Measurements from ENCODE around the gene BASP1.

The BASP1 gene

GRCh38 chr5:17213938-17214337 is 3.5 kb upstream of the BASP1 start:
- H3K27ac ChIP-seq: no peak overlapping the region

GRCh38 chr5:17214893-17215292 is 2.5 kb upstream of the BASP1 start:
- no peak for TF ChIP-seq CTCF (IDR thresholded peaks at IDR 0.05; ENCODE audit: low read depth, low read length)
- Histone ChIP-seq H3K27me3 (ENCODE audit: insufficient read depth, low read depth, severe bottlenecking) (peaks cover 2% of the 10 kb centered on the region), H3K27ac (no peak overlapping the region), H3K4me3 (ENCODE audit: low read depth, low read length) (no peak overlapping the region), H3K36me3 (no peaks in the 10 kb centered on the region; the same call in 1 of the 2 replicates), H3K9me3 (ENCODE audit: severe bottlenecking) (peaks cover 2% of the 10 kb centered on the region)
- DNase-seq: no peak

More at GRCh38 chr5:17213938-17214337, 3.5 kb upstream of the BASP1 start:
- peaks cover 2% of the 10 kb centered on the region for H3K27me3 ChIP-seq (ENCODE audit: insufficient read depth, low read depth, severe bottlenecking)
- peaks cover 2% of the 10 kb centered on the region for H3K9me3 ChIP-seq (ENCODE audit: severe bottlenecking)
- no peak overlapping the region for H3K4me3 ChIP-seq (ENCODE audit: low read depth, low read length)
- TF ChIP-seq CTCF (IDR thresholded peaks at IDR 0.05; ENCODE audit: low read depth, low read length): no peak
- no peak for DNase-seq
- no peaks in the 10 kb centered on the region for H3K36me3 ChIP-seq

DNA sequence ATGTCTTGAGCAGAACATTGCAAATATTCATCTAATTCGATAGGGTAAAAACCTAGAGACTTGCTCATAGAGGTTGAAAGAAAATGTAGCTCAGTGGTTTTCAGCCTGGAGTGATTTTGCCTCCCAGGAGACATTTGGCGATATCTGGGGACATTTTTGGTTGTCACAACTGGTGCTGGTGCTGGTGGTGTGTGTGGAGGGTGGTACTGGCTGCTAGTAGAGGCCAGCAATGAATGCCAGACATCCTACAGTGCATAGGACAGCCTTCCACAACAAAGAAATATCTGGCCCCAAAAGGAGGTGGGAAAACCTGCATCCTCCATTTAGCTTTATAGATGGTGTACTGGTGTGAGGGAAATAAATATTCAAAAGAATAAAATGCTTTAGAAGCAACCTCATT is 2.1 kb upstream of the BASP1 start:
- no peak for DNase-seq
- Histone ChIP-seq H3K27ac (no peak overlapping the region), H3K36me3 (no peaks in the 10 kb centered on the region; the same call in 1 of the 2 replicates), H3K27me3 (ENCODE audit: insufficient read depth, low read depth, severe bottlenecking) (peaks cover 2% of the 10 kb centered on the region), H3K4me3 (ENCODE audit: low read depth, low read length) (no peak overlapping the region), H3K9me3 (ENCODE audit: severe bottlenecking) (peaks cover 2% of the 10 kb centered on the region)
- TF ChIP-seq CTCF (IDR thresholded peaks at IDR 0.05; ENCODE audit: low read depth, low read length): no peak

DNA sequence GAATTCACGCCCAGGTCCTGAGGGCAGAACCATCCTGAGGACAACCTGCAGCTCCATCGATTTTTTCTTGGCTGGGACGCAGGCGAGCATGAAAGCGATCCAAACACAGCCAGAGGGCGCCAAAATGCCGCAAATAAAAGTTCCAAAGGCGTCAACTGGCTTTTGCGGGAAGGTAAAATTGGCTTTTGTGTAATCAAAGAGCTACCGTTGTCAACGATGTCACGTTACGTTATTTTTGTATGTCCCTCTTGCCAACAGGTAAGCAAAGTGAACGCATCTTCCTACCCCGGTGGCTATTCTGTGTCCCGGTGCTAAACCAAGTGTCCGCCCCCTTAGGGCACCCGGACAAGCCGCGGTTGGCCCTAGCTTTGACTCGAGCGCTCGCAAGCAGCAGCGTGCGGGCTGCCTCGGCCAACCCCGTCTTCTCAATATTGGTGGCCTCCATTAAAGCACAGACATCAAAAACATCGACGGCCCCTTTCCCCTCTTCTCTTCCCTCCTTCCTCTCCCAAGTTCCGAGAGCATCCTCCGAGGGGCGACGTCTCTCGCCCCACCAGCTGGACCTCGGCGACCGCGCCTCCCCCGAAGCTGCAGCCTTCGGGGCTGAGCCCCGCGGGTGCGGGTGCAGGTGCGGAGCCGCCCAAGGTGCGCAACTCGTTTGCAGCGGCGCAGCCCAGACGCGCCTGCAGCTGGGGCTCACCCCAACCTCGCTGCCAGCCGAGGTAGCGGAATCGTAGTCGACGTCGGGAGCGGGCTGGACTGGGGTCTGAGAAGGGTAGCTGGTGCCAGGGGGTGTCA is 1.1 kb upstream of the BASP1 start:
- peak; percentile 86 for DNase-seq
- TF ChIP-seq CTCF (IDR thresholded peaks at IDR 0.05; ENCODE audit: low read depth, low read length): peak; percentile 84
- peak overlapping the region; percentile 9; the same call in 1 of the 2 replicates for H3K27ac ChIP-seq
- peaks cover 2% of the 10 kb centered on the region for H3K27me3 ChIP-seq (ENCODE audit: insufficient read depth, low read depth, severe bottlenecking)
- peak overlapping the region; percentile 50 for H3K4me3 ChIP-seq (ENCODE audit: low read depth, low read length)
- H3K36me3 ChIP-seq: no peaks in the 10 kb centered on the region; the same call in 1 of the 2 replicates
- H3K9me3 ChIP-seq (ENCODE audit: severe bottlenecking): peaks cover 2% of the 10 kb centered on the region

GRCh38 chr5:17216974-17217492 is 398 bp upstream of the BASP1 start:
- peak; percentile 56 for DNase-seq
- Histone ChIP-seq H3K27me3 (ENCODE audit: insufficient read depth, low read depth, severe bottlenecking) (peaks cover 2% of the 10 kb centered on the region), H3K9me3 (ENCODE audit: severe bottlenecking) (peaks cover 2% of the 10 kb centered on the region), H3K36me3 (no peaks in the 10 kb centered on the region; the same call in 1 of the 2 replicates), H3K4me3 (ENCODE audit: low read depth, low read length) (peak overlapping the region; percentile 50), H3K27ac (peak overlapping the region; percentile 9; the same call in 1 of the 2 replicates)
- no peak for TF ChIP-seq CTCF (IDR thresholded peaks at IDR 0.05; ENCODE audit: low read depth, low read length)

Data from WERI-Rb-1 (cell line).